ENCODE results near the gene GPR107.

DNA sequence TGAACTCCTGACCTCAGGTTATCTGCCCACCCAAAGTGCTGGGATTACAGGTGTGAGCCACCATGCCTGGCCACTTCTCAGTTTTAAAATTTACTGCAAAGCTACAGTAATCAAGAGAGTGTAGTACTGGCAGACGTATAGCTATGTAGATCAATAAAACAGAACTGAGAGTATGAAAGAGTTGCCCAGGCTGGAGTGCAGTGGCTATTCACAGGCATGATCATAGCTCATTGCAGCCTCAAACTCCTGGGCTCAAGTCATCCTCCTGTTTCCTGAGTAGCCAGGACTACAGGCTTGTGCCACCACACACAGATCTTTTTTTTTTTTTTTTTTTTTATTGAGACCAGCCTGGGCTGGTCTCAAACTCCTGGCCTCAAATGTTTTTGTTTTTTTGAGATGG lies 92.0 kb downstream of the GPR107 start:
- TF ChIP-seq, protein P1, sequence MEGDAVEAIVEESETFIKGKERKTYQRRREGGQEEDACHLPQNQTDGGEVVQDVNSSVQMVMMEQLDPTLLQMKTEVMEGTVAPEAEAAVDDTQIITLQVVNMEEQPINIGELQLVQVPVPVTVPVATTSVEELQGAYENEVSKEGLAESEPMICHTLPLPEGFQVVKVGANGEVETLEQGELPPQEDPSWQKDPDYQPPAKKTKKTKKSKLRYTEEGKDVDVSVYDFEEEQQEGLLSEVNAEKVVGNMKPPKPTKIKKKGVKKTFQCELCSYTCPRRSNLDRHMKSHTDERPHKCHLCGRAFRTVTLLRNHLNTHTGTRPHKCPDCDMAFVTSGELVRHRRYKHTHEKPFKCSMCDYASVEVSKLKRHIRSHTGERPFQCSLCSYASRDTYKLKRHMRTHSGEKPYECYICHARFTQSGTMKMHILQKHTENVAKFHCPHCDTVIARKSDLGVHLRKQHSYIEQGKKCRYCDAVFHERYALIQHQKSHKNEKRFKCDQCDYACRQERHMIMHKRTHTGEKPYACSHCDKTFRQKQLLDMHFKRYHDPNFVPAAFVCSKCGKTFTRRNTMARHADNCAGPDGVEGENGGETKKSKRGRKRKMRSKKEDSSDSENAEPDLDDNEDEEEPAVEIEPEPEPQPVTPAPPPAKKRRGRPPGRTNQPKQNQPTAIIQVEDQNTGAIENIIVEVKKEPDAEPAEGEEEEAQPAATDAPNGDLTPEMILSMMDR (IDR thresholded peaks at IDR 0.05): no peak
- TF ChIP-seq ZFX (IDR thresholded peaks at IDR 0.05; ENCODE audit: borderline replicate concordance): no peak
